ENCODE results near the gene PCDHGC5.

PCDHGC5 gene

DNA sequence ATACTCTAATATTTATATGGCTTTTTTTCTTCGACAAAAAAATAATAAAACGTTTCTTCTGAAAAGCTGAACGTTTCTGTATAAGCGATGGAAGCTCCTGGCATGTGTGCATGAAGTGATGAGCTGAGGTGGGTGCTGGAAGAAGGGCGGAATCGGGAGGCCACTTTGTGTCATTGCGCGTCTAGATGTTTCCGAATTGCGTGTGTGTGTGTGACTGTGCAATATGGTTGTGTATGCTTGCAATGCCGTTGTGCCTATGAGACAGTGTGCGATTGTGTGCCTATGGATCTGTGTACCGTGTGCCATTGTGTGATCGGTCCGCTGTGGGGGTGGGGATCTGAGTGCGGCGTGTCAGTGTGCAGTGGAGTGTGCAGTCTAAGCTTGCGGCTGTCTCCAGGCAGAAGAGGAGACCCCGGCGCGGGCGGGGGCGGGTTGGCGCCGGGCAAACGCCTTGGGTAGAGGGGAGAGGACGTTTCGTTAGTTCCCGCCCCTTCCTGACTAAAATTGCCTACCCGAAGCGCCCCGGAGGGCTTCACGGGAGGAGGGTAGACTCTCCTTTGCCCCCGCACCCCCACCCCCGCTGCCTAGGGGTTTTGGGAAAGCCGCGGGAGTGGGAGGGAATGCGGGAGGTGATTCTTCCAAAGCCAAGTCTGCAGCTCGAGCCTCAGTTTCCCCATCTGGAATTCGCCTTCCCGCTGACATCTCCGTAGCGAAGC, 24.2 kb downstream of the PCDHGC5 start:
- DNase-seq (ENCODE audit: low read depth in 3 of 3), result no peak

- DNase-seq (ENCODE audit: low read depth in 3 of 3), result peak; percentile 47 to 68 (median 64)
Measured at GRCh38 chr5:141513627-141514329, 24.9 kb downstream of the PCDHGC5 start.

DNA sequence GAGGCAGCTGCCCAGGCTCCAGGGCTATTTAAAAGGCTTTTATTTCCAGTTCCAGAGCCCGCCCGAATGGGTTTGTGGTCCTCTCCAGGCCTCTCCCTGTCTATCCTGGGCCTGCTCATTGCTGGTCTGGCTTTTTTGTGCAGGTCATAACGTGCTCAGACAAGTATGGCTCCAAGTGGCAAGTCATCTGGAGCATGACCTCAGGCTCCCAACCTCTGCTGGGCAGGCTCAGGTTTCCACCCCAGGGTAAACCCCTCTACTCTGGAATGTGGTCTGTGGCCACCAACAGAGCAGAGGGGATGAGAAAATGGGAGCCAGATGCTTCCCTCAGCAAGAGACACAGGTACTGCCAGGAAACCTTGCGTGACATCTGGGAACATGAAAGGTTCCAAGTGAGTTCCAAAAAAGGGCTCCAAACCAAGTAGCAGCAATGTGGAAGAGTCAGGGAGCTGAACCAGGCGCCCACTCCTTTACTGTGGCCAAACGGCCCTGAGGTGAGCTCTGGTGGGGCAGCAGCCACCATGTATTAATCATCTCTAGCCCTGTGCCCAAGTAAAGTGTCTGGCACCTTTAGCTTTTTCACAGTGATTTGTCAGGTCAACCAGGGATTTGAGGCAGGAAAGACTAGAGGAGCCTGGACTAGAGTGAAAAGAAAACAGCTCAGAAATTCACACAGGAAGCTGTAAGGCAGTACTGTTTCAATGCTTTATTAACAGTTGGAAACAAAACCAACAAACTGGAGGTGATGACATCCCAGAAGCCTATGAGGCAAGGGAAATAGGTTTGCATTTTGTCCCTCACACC, 25.7 kb downstream of the PCDHGC5 start:
- no peak for DNase-seq (ENCODE audit: low read depth in 3 of 3)

DNA sequence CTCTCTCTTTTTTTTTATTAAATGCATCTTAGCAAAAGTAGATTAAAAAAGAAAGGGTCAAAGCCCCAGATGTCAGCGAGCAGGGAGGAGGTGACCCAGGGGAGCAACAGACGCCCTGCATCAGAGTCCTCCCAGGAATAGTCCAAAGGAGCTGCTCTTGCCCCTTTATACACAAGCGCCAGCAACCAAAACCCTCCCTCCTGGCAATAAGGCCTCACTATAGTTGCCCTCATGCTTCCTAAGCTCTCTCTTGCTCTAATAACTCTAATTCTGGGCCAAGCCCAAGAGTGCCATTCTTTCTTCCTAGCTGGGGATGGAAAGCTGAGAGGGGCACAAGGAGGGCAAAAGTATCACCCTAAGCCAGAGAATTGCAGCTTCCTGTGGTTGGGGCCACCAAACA, 26.3 kb downstream of the PCDHGC5 start:
- DNase-seq (ENCODE audit: low read depth in 3 of 3), result no peak

DNA sequence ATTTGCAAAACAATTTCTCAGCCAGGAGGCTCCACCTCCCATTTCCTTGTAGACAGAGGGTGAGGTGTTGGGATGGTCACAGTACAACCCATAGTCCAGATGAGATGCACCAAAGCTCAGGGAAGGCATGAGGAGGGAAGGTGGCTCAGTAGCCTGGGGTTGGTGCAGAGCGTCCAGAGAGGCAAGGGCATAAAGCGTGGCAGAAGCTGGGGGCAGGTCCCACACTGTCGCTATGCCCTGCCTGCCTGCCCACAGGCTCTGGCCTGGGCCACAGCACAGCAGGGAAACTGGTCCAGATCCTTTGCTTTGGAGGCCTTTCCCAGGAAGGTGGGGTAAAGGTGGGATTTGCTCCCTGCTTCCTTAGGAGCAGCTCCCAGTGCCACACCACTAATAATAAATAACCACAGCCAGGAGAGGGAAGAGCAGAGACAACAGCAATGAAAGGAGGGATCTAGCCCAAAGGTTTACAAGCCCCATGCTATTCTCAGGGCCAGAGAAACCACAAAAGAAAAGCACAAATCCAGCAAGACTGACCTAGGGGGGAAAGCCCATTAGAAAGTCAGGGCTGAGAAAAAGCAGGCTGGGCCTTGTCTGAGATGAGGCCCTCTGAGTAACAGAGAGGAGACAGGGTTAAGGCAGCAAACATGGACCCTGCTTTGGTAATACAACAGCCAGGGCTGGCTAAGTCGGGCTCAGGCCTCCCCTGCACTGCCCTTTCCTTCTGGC, 27.2 kb downstream of the PCDHGC5 start:
- DNase-seq (ENCODE audit: low read depth in 3 of 3), result no peak

DNA sequence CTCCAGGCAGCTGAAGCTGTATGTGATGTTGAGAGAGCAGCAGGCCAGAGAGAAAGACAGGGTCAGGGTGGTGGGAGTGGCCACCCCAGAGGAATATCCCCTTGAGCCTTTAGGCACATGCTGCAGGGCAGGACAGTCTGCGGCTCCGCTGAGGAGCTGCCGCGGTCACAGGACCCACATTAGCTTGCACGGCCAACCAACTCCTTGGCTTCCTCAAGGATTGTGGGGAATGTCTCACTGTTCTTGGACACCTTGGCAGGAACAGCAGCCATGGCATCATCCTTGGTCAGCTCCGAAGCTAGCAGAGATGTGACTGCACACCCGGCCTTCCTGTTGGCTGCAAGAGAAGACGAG, 27.8 kb downstream of the PCDHGC5 start:
- no peak for DNase-seq (ENCODE audit: low read depth in 3 of 3)

GRCh38 chr5:141517312-141517711, 28.4 kb downstream of the PCDHGC5 start:
- no peak for DNase-seq (ENCODE audit: low read depth in 3 of 3)

- no peak for DNase-seq (ENCODE audit: low read depth in 3 of 3)
Measured at GRCh38 chr5:141517880-141518617, 29.2 kb downstream of the PCDHGC5 start.

DNA sequence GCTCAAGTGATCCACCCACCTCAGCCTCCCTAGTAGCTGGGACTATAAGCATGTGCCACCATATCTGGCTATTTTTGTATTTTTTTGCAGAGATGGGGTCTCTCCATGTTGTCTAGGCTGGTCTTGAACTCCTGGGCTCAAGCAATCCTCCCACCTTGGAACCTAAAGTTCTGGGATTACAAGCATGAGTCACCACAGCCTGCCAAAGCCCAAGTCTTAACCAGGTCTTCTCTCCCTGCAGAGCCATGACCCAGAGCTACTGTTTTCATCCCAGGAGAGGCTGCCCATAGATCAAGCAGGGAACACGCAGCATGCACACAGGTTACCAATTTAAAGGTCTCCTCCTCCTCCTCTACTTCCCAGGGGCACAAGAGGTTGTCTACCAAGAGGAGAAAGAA, 29.7 kb downstream of the PCDHGC5 start:
- DNase-seq (ENCODE audit: low read depth in 3 of 3), result no peak

DNA sequence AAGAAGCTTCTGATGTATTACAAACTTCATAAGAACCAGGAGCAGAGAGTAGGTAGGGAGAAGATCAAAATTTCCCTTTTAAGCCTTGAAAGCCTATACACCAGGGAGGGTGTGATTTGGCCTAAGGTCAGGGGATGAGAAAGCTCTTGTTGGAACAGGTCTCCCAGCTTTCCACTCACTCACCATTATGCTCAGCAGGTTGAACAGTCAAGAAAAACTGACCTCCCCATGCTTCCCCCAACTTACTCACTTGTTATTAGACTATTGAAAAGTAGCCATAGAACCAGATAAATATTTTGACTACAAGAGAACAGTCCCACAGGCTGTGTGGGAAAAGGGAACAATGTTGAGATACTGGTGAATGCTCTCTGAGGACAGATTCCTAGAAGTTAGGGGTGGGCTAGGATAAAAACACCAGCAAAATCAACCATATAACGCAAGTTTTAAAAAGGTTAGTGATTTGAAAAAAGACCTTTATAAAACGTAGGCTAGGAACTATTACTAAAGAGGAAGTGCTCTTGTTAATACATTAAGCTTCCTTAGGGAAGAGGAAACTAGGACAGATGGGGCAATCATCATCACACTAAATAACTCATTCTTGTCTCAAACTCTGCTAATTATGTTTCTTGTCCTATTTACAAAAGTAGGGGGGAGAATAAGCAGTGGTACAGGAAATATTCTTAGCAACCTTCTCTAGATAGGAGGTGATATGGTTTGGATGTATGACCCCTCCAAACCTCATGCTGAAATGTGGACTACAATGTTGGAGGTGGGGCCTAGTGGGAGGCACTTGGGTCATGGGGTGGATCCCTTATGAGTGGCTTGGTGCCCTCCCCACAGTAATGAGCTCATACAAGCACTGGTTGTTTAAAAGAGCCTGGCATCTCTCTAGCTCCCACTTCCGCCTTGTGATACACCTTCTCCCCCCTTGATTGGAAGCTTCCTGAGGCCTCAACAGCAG, 31.0 kb downstream of the PCDHGC5 start:
- DNase-seq (ENCODE audit: low read depth in 3 of 3), result no peak

DNA sequence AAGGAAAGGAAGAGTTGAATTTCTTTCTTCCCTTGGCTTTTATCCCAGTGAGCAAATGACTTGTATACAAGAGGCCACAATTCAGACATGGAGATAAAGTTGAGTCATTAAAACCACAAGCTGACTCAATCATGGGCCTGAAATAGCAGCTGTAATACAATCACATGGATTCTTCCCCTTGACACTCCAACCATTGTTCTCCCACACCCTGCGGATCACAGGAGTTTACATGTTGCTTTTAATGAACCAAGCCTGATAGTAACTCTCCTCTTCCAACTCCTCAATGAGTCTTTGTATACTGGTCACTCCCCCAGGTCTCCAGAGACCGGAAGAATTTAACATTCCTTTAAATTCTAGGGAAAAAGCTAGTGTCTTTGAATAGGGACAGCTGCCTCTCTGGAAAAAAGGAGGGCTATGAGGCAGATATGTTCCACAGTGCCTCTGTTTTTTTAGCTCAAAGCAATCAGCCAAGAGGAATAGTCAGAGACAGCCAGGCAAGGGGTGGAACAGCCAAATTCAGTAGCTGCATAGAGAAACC, 32.4 kb downstream of the PCDHGC5 start:
- no peak for DNase-seq (ENCODE audit: low read depth in 3 of 3)

DNA sequence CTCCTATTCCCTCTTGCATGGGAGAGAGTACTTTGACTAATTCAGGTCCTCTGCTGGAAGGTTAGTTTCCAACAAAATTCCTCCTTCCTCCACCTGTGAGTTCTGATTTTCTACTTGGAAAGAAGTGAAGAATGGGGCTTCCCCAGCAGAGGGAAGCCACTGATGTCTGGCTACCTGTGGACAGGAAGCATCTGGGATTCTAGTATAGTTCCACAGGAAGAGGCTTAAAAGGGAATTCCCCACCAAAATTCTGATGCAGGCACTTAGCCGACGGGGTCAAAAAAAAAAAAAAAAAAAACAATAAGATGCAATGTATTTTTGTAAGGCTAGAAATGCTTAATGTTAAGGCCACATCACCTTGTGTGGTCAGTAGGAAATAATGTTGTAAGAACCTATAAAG, 33.4 kb downstream of the PCDHGC5 start:
- DNase-seq (ENCODE audit: low read depth in 3 of 3), result no peak

DNA sequence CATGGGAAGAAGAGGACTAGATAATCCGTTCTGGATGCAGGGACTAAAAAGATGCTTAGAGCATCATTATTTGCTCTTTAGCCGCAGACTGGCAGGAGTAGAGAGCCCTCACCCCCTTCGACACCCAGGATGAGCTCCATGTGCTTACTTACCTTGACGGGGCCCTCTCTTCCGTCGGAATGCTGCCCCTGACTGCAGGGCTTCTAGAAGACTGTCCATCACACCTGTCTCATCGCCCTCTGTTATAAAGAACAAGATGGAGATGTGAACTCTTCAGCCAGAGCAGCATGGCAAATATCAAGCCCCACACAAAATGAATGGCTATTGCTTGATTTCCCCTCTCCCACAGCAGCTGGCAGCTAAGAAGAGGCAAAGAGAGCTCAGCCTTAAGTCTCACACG, 35.1 kb downstream of the PCDHGC5 start:
- DNase-seq (ENCODE audit: low read depth in 3 of 3), result no peak

DNA sequence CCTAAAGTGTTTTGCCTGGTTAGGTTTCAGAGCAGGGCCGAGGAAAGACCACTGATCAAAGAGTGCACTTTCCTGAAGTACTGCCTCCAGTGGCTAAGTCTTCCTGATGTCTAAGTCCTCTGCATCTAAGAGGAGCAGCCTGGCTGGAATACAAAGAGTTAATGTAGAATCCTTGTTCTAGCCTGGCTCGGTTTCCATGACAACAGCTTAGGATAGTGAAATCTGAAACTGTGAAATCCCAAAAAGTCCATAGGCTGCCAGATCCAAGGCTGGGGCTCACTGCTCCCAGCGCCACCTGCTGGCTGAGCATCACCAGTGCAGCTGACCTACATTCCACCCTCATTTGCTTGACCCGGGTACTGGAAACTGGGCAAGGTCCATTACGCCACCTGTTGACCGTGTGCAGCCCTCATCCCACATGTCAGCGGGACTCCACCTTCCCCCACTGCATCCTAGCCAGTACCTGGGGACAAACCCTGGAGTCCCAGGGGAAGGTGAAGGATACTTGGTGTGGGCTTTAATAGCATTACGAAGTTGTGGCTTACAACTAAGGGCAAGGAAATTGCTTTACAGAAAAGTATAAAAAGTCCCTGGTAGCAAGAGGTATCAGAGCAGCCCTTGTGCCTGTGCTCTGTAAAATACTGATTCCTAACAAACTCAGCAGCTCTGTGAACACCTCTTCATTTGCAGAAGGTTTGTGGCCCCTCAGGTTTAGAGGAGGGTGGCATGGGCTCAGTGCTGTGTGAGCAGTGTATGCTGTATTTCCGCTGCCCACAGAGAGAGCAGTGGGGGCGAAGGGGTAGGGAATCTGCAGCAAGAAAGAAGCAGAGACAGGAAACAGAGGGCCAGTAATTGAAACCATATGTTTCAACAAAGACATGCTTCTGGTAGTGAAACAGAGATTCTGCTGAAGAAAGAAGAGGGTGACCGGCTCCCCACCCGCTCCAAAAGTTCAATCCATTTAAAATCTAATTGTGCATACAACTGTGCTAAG, 36.0 kb downstream of the PCDHGC5 start:
- peak in 2 of 3 experiments; percentile 14 to 16 for DNase-seq (ENCODE audit: low read depth in 3 of 3)

- no peak for DNase-seq (ENCODE audit: low read depth in 3 of 3)
Measured at GRCh38 chr5:141525653-141526052, 36.8 kb downstream of the PCDHGC5 start.

GRCh38 chr5:141527426-141527825, 38.5 kb downstream of the PCDHGC5 start:
- DNase-seq (ENCODE audit: low read depth in 3 of 3), result no peak

DNA sequence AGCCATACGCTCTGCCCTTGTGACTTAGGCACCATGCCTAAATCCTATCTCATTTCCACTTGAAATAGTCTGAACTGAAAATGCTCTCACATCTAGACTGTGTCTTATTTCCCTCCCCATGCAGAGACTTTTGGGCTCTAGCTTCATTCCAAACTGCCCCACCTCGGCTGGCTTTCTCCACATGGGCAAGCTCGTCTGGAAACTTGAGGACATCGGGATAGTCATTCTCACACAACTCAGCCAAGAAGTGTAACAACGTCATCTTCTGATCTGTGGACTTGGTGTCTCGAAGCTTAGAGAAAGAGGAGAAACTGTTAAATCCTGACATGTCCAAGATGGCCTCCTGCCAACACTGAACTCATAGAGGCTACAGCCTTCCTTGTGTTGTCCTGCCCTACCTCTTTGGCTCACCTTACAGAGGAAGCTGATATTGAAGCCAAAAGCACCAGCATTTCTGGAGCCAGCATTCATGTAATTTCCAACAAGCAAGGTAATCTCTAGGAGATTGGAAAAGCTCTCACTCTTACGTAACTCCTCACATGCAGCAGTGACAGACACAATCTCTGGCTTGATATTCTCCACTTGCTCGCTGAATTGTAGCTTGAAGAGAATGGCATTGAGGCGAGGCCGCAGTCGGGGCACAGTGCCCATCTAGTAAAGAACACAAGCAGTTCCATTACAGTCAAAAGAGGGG, 39.6 kb downstream of the PCDHGC5 start:
- DNase-seq (ENCODE audit: low read depth in 3 of 3), result no peak

- no peak for DNase-seq (ENCODE audit: low read depth in 3 of 3)
Measured at GRCh38 chr5:141529002-141529401, 40.1 kb downstream of the PCDHGC5 start.

Measured in stimulated activated CD4-positive, alpha-beta T cell treated with anti-CD3 and anti-CD28 coated beads, TNF-alpha, amount 100 ng/mL, for 4 hours (primary cell).